IPS-15b (cell line): ENCODE measurements around the gene F12.
"Not testable (repeated sequence)": the region's sequence is repeated elsewhere in the genome, so short reads cannot be mapped to it uniquely, and the experiment has no call there.

Experiments used
- H3K27me3 ChIP-seq: one replicate; pipeline ENCODE4 v1.6.1; 2013; ENCODE audit warnings: low read length; ENCODE audit not compliant: control insufficient read depth, insufficient read depth
- H3K36me3 ChIP-seq: one replicate; pipeline ENCODE4 v1.6.1; 2013; ENCODE audit warnings: low read length; ENCODE audit not compliant: control insufficient read depth, insufficient read depth
- H3K4me1 ChIP-seq: one replicate; pipeline ENCODE4 v1.6.1; 2013; ENCODE audit warnings: mild to moderate bottlenecking, low read length; ENCODE audit not compliant: control insufficient read depth, insufficient read depth
- H3K4me3 ChIP-seq: one replicate; pipeline ENCODE4 v1.5.1; 2013; ENCODE audit warnings: low read depth, low read length
- H3K9ac ChIP-seq: one replicate; pipeline ENCODE4 v1.6.1; 2013; ENCODE audit warnings: low read depth, mild to moderate bottlenecking, low read length
- H3K9me3 ChIP-seq: one replicate; pipeline ENCODE4 v1.6.1; 2013; ENCODE audit warnings: mild to moderate bottlenecking, low read length; ENCODE audit not compliant: control insufficient read depth, insufficient read depth

The F12 gene

GRCh38 chr5:177428574-177429217, 19.3 kb upstream of the F12 start:
- Histone ChIP-seq H3K4me3 (no peak overlapping the region), H3K36me3 (peaks cover 39% of the 10 kb centered on the region), H3K4me1 (peaks cover 19% of the 10 kb centered on the region), H3K27me3 (no peaks in the 10 kb centered on the region), H3K9me3 (no peaks in the 10 kb centered on the region), H3K9ac (no peak overlapping the region)

- H3K27me3 ChIP-seq = no peaks in the 10 kb centered on the region
- peaks cover 19% of the 10 kb centered on the region for H3K4me1 ChIP-seq
- no peak overlapping the region for H3K9ac ChIP-seq
- H3K9me3 ChIP-seq = no peaks in the 10 kb centered on the region
- H3K4me3 ChIP-seq = peak overlapping the region; percentile 13
- H3K36me3 ChIP-seq = peaks cover 33% of the 10 kb centered on the region
Observed at GRCh38 chr5:177427919-177428573, 18.7 kb upstream of the F12 start.

- no peaks in the 10 kb centered on the region for H3K9me3 ChIP-seq
- peak overlapping the region; percentile 73 for H3K9ac ChIP-seq
- H3K4me3 ChIP-seq = peak overlapping the region; percentile 90
- peaks cover 19% of the 10 kb centered on the region for H3K4me1 ChIP-seq
- peaks cover 25% of the 10 kb centered on the region for H3K36me3 ChIP-seq
- H3K27me3 ChIP-seq = no peaks in the 10 kb centered on the region
Observed at GRCh38 chr5:177427211-177427822, 18.0 kb upstream of the F12 start.

- H3K4me3 ChIP-seq = peak within 1 kb of the TSS; percentile 90
- H3K36me3 ChIP-seq = peaks cover 19% of the 10 kb centered on the region
- no peaks in the 10 kb centered on the region for H3K27me3 ChIP-seq
- H3K4me1 ChIP-seq = peaks cover 19% of the 10 kb centered on the region
- peak within 1 kb of the TSS; percentile 81 for H3K9ac ChIP-seq
- no peaks in the 10 kb centered on the region for H3K9me3 ChIP-seq
Observed at GRCh38 chr5:177426566-177427210, 17.3 kb upstream of the F12 start, which contains the start of gene GRK6. Gene GRK6, plus strand, starts transcription at chr5:177426676. Its CDS starts 170 bp downstream, at chr5:177426846.

GRCh38 chr5:177425801-177426565, 16.6 kb upstream of the F12 start:
- Histone ChIP-seq H3K4me1 (peaks cover 19% of the 10 kb centered on the region), H3K4me3 (peak overlapping the region; percentile 73), H3K36me3 (peaks cover 12% of the 10 kb centered on the region), H3K27me3 (no peaks in the 10 kb centered on the region), H3K9ac (peak overlapping the region; percentile 81), H3K9me3 (no peaks in the 10 kb centered on the region)

- Histone ChIP-seq H3K9ac (peak overlapping the region; percentile 81), H3K27me3 (no peaks in the 10 kb centered on the region), H3K4me3 (peak overlapping the region; percentile 73), H3K36me3 (peaks cover 5% of the 10 kb centered on the region), H3K9me3 (no peaks in the 10 kb centered on the region), H3K4me1 (peaks cover 19% of the 10 kb centered on the region)
Observed at GRCh38 chr5:177425196-177425800, 15.9 kb upstream of the F12 start.

GRCh38 chr5:177423671-177424070, 14.3 kb upstream of the F12 start:
- Histone ChIP-seq H3K9me3 (no peaks in the 10 kb centered on the region), H3K4me1 (peaks cover 13% of the 10 kb centered on the region), H3K36me3 (peaks cover 2% of the 10 kb centered on the region), H3K27me3 (no peaks in the 10 kb centered on the region), H3K9ac (no peak overlapping the region), H3K4me3 (no peak overlapping the region)

- peaks cover 5% of the 10 kb centered on the region for H3K4me1 ChIP-seq
- H3K4me3 ChIP-seq = no peak overlapping the region
- H3K27me3 ChIP-seq = no peaks in the 10 kb centered on the region
- no peak overlapping the region for H3K9ac ChIP-seq
- no peaks in the 10 kb centered on the region for H3K9me3 ChIP-seq
- no peaks in the 10 kb centered on the region for H3K36me3 ChIP-seq
Observed at GRCh38 chr5:177421062-177421798, 11.9 kb upstream of the F12 start.

GRCh38 chr5:177420472-177420871, 11.1 kb upstream of the F12 start:
- H3K4me3 ChIP-seq, H3K36me3 ChIP-seq, H3K9me3 ChIP-seq, H3K27me3 ChIP-seq, H3K9ac ChIP-seq, H3K4me1 ChIP-seq: not testable (repeated sequence)

- Histone ChIP-seq H3K4me1 (no peaks in the 10 kb centered on the region), H3K9ac (no peak overlapping the region), H3K36me3 (no peaks in the 10 kb centered on the region), H3K9me3 (no peaks in the 10 kb centered on the region), H3K27me3 (no peaks in the 10 kb centered on the region), H3K4me3 (no peak overlapping the region)
Observed at GRCh38 chr5:177419046-177419445, 9.7 kb upstream of the F12 start.
